ENCODE measurements around the gene CMYA5. TPM values are rescaled to one million over a fixed set of nuclear protein-coding genes. Genes with fewer than 3 reads are reported as not detected.

The CMYA5 gene
- total RNA-seq, 2 experiments from 2014 or later = 0.20 to 0.22 TPM

- no peak for TF ChIP-seq CTCF (IDR thresholded peaks at IDR 0.05)
- H3K4me3 Mint-ChIP-seq = no peak overlapping the region
- Histone ChIP-seq H3K27me3 (ENCODE audit: control insufficient read depth in 1 of 2, insufficient read depth in 2 of 2, low read length in 2 of 2) (no peaks in the 10 kb centered on the region), H3K36me3 (ENCODE audit: insufficient read depth, low read length) (peaks cover 51% of the 10 kb centered on the region), H3K4me1 (ENCODE audit: insufficient read depth, low read length) (no peaks in the 10 kb centered on the region), H3K4me3 (ENCODE audit: low read length) (no peak overlapping the region), H3K27ac (ENCODE audit: low read depth in 1 of 2, low read length in 2 of 2) (no peak overlapping the region), H3K9me3 (ENCODE audit: control insufficient read depth in 1 of 2, insufficient read depth in 1 of 2, low read length in 2 of 2) (peaks cover 0 to 6% of the 10 kb centered on the region in 2 experiments)
- DNase-seq (no peak), ATAC-seq (ENCODE audit: poor library complexity) (no peak)
- CTCF ChIA-PET = no interaction called here
- H3K9me3 Mint-ChIP-seq = peaks cover 2% of the 10 kb centered on the region
- POLR2A ChIA-PET = interaction anchor here (0.6 kb wide), 1 partner anchor 549 kb away, joined by 3 read pairs; no protein-coding TSS in a partner anchor
- intact Hi-C loops (cut with DNase I, micrococcal nuclease) = no loop called here
- H3K27ac Mint-ChIP-seq = no peak overlapping the region
- no peaks in the 10 kb centered on the region for H3K27me3 Mint-ChIP-seq
- H3K4me1 Mint-ChIP-seq (ENCODE audit: low read depth) = peaks cover 4% of the 10 kb centered on the region
- H3K36me3 Mint-ChIP-seq (ENCODE audit: low read depth) = peaks cover 79% of the 10 kb centered on the region
Observed at GRCh38 chr5:79684782-79685181, 4.9 kb upstream of the CMYA5 start.

- POLR2A ChIA-PET = interaction anchor here (0.6 to 0.7 kb wide), 2 partner anchors 68 to 93 kb away, joined by 3 to 6 read pairs; no protein-coding TSS in a partner anchor
- H3K36me3 Mint-ChIP-seq (ENCODE audit: low read depth) = peaks cover 78% of the 10 kb centered on the region
- no peaks in the 10 kb centered on the region for H3K4me1 ChIP-seq (ENCODE audit: insufficient read depth, low read length)
Observed at GRCh38 chr5:79685627-79686026, 4.0 kb upstream of the CMYA5 start.

GRCh38 chr5:79686799-79687198 lies 2.8 kb upstream of the CMYA5 start:
- ATAC-seq (ENCODE audit: poor library complexity) (no peak), DNase-seq (no peak)
- ChIA-PET POLR2A (no interaction called here), CTCF (no interaction called here)
- H3K4me3 ChIP-seq (ENCODE audit: low read length) = no peak overlapping the region
- no peaks in the 10 kb centered on the region for H3K27me3 ChIP-seq (ENCODE audit: control insufficient read depth in 1 of 2, insufficient read depth in 2 of 2, low read length in 2 of 2)
- H3K27me3 Mint-ChIP-seq = no peaks in the 10 kb centered on the region
- no peak overlapping the region for H3K4me3 Mint-ChIP-seq
- peaks cover 2% of the 10 kb centered on the region for H3K9me3 Mint-ChIP-seq
- H3K27ac Mint-ChIP-seq = no peak overlapping the region
- H3K36me3 ChIP-seq (ENCODE audit: insufficient read depth, low read length) = peaks cover 43% of the 10 kb centered on the region
- peaks cover 70% of the 10 kb centered on the region for H3K36me3 Mint-ChIP-seq (ENCODE audit: low read depth)
- no peak overlapping the region for H3K27ac ChIP-seq (ENCODE audit: low read depth in 1 of 2, low read length in 2 of 2)
- H3K9me3 ChIP-seq (ENCODE audit: control insufficient read depth in 1 of 2, insufficient read depth in 1 of 2, low read length in 2 of 2) = peaks cover 0 to 10% of the 10 kb centered on the region in 2 experiments
- no peak for TF ChIP-seq CTCF (IDR thresholded peaks at IDR 0.05)
- intact Hi-C loops (cut with DNase I, micrococcal nuclease) = no loop called here
- peaks cover 4% of the 10 kb centered on the region for H3K4me1 Mint-ChIP-seq (ENCODE audit: low read depth)
- H3K4me1 ChIP-seq (ENCODE audit: insufficient read depth, low read length) = no peaks in the 10 kb centered on the region

More at GRCh38 chr5:79685627-79686026, 4.0 kb upstream of the CMYA5 start:
- Mint-ChIP-seq H3K4me1 (ENCODE audit: low read depth) (peaks cover 4% of the 10 kb centered on the region), H3K9me3 (peaks cover 2% of the 10 kb centered on the region), H3K27me3 (no peaks in the 10 kb centered on the region), H3K27ac (no peak overlapping the region), H3K4me3 (no peak overlapping the region)
- no peak overlapping the region for H3K4me3 ChIP-seq (ENCODE audit: low read length)
- H3K27me3 ChIP-seq (ENCODE audit: control insufficient read depth in 1 of 2, insufficient read depth in 2 of 2, low read length in 2 of 2) = no peaks in the 10 kb centered on the region
- CTCF ChIA-PET = no interaction called here
- intact Hi-C loops (cut with DNase I, micrococcal nuclease) = no loop called here
- TF ChIP-seq CTCF (IDR thresholded peaks at IDR 0.05) = no peak
- H3K27ac ChIP-seq (ENCODE audit: low read depth in 1 of 2, low read length in 2 of 2) = no peak overlapping the region
- H3K36me3 ChIP-seq (ENCODE audit: insufficient read depth, low read length) = peaks cover 48% of the 10 kb centered on the region
- ATAC-seq (ENCODE audit: poor library complexity) = no peak
- DNase-seq = no peak
- H3K9me3 ChIP-seq (ENCODE audit: control insufficient read depth in 1 of 2, insufficient read depth in 1 of 2, low read length in 2 of 2) = peaks cover 0 to 10% of the 10 kb centered on the region in 2 experiments
